Measurements from ENCODE around the gene BSND. TPM values are rescaled to one million over a fixed set of nuclear protein-coding genes. Genes with fewer than 3 reads are reported as not detected.
A peak's percentile ranks its signal among the peaks of the same experiment; 100 is the strongest.

Gene BSND
- total and polyA plus RNA-seq, 9 of the 15 experiments (the other 6 are each of a cell fraction or from before 2014, with no cell fraction given): not detected

DNA sequence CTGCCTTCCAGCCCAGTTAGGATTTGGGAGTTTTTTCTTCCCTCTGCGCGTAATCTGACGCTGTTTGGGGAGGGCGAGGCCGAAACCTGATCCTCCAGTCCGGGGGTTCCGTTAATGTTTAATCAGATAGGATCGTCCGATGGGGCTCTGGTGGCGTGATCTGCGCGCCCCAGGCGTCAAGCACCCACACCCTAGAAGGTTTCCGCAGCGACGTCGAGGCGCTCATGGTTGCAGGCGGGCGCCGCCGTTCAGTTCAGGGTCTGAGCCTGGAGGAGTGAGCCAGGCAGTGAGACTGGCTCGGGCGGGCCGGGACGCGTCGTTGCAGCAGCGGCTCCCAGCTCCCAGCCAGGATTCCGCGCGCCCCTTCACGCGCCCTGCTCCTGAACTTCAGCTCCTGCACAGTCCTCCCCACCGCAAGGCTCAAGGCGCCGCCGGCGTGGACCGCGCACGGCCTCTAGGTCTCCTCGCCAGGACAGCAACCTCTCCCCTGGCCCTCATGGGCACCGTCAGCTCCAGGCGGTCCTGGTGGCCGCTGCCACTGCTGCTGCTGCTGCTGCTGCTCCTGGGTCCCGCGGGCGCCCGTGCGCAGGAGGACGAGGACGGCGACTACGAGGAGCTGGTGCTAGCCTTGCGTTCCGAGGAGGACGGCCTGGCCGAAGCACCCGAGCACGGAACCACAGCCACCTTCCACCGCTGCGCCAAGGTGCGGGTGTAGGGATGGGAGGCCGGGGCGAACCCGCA, 40.8 kb downstream of the BSND start, which contains the start of gene PCSK9 (continued):
- TF ChIP-seq, protein P1, sequence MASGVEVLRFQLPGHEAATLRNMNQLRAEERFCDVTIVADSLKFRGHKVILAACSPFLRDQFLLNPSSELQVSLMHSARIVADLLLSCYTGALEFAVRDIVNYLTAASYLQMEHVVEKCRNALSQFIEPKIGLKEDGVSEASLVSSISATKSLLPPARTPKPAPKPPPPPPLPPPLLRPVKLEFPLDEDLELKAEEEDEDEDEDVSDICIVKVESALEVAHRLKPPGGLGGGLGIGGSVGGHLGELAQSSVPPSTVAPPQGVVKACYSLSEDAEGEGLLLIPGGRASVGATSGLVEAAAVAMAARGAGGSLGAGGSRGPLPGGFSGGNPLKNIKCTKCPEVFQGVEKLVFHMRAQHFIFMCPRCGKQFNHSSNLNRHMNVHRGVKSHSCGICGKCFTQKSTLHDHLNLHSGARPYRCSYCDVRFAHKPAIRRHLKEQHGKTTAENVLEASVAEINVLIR (CRISPR knock-in tag; IDR thresholded peaks at IDR 0.05): peak; percentile 29; the same call in 1 of the 2 replicates
- TF ChIP-seq CBFA2T2 (conservative IDR thresholded peaks at IDR 0.05) (no peak), MTF1 (CRISPR knock-in tag; IDR thresholded peaks at IDR 0.05; ENCODE audit: borderline replicate concordance) (no peak), CHCHD3 (CRISPR knock-in tag; IDR thresholded peaks at IDR 0.05) (no peak), PHF8 (IDR thresholded peaks at IDR 0.05; ENCODE audit: borderline replicate concordance, low read length) (peak; percentile 66; the same call in 1 of the 2 replicates), HEY1 (CRISPR knock-in tag; IDR thresholded peaks at IDR 0.05; ENCODE audit: borderline replicate concordance) (no peak), SLC30A9 (CRISPR knock-in tag; IDR thresholded peaks at IDR 0.05) (no peak), DNMT1 (IDR thresholded peaks at IDR 0.05) (no peak), ZNF79 (CRISPR knock-in tag; IDR thresholded peaks at IDR 0.05; ENCODE audit: low read depth) (no peak), TAL1 (IDR thresholded peaks at IDR 0.05) (no peak), SMARCE1 (IDR thresholded peaks at IDR 0.05) (0 out of 2 replicates have a peak, but pooled peaks have one; percentile 16), PCBP1 (IDR thresholded peaks at IDR 0.05; ENCODE audit: low read depth, low read length, poor library complexity, severe bottlenecking) (no peak), MXI1 (IDR thresholded peaks at IDR 0.05; ENCODE audit: low read depth, low read length) (no peak), ELF1 (tag; IDR thresholded peaks at IDR 0.05) (no peak), NFRKB (IDR thresholded peaks at IDR 0.05; ENCODE audit: low read depth) (no peak), KLF16 (IDR thresholded peaks at IDR 0.05) (no peak), ZNF717 (CRISPR knock-in tag; IDR thresholded peaks at IDR 0.05) (no peak), FUS (optimal IDR thresholded peaks at IDR 0.05; ENCODE audit: low read depth, low read length) (no peak)
- TF ChIP-seq, protein P2, sequence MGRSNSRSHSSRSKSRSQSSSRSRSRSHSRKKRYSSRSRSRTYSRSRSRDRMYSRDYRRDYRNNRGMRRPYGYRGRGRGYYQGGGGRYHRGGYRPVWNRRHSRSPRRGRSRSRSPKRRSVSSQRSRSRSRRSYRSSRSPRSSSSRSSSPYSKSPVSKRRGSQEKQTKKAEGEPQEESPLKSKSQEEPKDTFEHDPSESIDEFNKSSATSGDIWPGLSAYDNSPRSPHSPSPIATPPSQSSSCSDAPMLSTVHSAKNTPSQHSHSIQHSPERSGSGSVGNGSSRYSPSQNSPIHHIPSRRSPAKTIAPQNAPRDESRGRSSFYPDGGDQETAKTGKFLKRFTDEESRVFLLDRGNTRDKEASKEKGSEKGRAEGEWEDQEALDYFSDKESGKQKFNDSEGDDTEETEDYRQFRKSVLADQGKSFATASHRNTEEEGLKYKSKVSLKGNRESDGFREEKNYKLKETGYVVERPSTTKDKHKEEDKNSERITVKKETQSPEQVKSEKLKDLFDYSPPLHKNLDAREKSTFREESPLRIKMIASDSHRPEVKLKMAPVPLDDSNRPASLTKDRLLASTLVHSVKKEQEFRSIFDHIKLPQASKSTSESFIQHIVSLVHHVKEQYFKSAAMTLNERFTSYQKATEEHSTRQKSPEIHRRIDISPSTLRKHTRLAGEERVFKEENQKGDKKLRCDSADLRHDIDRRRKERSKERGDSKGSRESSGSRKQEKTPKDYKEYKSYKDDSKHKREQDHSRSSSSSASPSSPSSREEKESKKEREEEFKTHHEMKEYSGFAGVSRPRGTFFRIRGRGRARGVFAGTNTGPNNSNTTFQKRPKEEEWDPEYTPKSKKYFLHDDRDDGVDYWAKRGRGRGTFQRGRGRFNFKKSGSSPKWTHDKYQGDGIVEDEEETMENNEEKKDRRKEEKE (IDR thresholded peaks at IDR 0.05; ENCODE audit: borderline replicate concordance in 1 of 2, control insufficient read depth in 1 of 2, low read depth in 2 of 2, low read length in 1 of 2): no peak
- TF ChIP-seq, protein P3, sequence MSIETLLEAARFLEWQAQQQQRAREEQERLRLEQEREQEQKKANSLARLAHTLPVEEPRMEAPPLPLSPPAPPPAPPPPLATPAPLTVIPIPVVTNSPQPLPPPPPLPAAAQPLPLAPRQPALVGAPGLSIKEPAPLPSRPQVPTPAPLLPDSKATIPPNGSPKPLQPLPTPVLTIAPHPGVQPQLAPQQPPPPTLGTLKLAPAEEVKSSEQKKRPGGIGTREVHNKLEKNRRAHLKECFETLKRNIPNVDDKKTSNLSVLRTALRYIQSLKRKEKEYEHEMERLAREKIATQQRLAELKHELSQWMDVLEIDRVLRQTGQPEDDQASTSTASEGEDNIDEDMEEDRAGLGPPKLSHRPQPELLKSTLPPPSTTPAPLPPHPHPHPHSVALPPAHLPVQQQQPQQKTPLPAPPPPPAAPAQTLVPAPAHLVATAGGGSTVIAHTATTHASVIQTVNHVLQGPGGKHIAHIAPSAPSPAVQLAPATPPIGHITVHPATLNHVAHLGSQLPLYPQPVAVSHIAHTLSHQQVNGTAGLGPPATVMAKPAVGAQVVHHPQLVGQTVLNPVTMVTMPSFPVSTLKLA (conservative IDR thresholded peaks at IDR 0.05): peak; percentile 42 to 43; a peak in 1 of 4 replicates
- TF ChIP-seq, protein P4, sequence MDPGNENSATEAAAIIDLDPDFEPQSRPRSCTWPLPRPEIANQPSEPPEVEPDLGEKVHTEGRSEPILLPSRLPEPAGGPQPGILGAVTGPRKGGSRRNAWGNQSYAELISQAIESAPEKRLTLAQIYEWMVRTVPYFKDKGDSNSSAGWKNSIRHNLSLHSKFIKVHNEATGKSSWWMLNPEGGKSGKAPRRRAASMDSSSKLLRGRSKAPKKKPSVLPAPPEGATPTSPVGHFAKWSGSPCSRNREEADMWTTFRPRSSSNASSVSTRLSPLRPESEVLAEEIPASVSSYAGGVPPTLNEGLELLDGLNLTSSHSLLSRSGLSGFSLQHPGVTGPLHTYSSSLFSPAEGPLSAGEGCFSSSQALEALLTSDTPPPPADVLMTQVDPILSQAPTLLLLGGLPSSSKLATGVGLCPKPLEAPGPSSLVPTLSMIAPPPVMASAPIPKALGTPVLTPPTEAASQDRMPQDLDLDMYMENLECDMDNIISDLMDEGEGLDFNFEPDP (CRISPR knock-in tag; IDR thresholded peaks at IDR 0.05): no peak
